ENCODE measurements around the gene STPG3. TPM values are rescaled to one million over a fixed set of nuclear protein-coding genes. Genes with fewer than 3 reads are reported as not detected.

The STPG3 gene
- total and polyA plus RNA-seq, 2 donors = 0.09 to 0.43 TPM

DNA sequence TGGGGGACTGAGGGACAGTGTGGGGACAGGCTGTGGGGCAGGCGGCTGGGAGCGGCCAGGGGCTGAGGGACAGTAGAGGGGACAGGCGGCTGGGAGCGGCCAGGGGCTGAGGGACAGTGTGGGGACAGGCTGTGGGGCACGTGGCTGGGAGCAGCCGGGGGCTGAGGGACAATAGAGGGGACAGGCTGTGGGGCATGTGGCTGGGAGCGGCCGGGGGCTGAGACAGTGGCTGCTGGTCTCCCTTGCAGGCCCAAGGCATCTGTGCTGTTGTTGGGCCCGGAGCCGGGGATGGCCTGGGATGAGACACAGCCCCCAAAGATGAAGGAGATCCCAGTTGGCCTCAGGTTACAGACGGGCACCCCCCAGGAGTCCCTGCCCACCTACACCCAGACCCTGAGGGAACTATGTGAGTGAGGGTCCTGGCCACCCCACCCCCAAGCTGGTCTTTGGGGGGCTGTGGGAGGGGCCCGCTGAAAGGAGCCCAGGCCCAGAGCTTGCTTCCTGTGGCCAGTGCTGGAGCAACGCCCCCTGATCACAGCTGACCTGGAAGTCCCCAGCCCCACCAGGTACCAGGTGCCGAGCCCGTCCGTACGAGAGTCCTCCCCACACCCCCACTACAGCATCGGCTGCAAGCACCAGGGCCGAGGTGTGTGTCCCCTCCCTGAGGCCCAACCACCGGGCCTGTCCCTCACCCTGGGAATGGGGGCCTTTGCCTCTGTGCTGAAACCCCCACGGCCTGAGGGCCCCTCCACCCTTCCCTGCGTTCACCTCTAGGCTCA, 593 bp downstream of the STPG3 start:
- Histone ChIP-seq H3K4me3 (ENCODE audit: low read length in 2 of 2) (no peak overlapping the region), H3K27me3 (ENCODE audit: control insufficient read depth in 2 of 2, insufficient read depth in 1 of 2, low read length in 1 of 2) (peaks cover 7 to 33% of the 10 kb centered on the region in 2 donors), H3K36me3 (ENCODE audit: control insufficient read depth in 2 of 2, insufficient read depth in 2 of 2, low read length in 1 of 2) (peaks cover 1% of the 10 kb centered on the region in 2 donors), H3K9me3 (ENCODE audit: control insufficient read depth in 2 of 2, insufficient read depth in 1 of 2, low read length in 1 of 2) (peaks cover 0 to 4% of the 10 kb centered on the region in 2 donors), H3K4me1 (ENCODE audit: control insufficient read depth in 2 of 2, insufficient read depth in 2 of 2, low read length in 2 of 2) (peaks cover 7 to 21% of the 10 kb centered on the region in 2 donors), H3K27ac (ENCODE audit: low read depth in 1 of 2, low read length in 1 of 2) (no peak overlapping the region)
- no peak for DNase-seq (ENCODE audit: low read depth in 6 of 9, low spot score in 9 of 9)
- 96% methylated on average over 22 of the region's 22 CpGs for WGBS

DNA sequence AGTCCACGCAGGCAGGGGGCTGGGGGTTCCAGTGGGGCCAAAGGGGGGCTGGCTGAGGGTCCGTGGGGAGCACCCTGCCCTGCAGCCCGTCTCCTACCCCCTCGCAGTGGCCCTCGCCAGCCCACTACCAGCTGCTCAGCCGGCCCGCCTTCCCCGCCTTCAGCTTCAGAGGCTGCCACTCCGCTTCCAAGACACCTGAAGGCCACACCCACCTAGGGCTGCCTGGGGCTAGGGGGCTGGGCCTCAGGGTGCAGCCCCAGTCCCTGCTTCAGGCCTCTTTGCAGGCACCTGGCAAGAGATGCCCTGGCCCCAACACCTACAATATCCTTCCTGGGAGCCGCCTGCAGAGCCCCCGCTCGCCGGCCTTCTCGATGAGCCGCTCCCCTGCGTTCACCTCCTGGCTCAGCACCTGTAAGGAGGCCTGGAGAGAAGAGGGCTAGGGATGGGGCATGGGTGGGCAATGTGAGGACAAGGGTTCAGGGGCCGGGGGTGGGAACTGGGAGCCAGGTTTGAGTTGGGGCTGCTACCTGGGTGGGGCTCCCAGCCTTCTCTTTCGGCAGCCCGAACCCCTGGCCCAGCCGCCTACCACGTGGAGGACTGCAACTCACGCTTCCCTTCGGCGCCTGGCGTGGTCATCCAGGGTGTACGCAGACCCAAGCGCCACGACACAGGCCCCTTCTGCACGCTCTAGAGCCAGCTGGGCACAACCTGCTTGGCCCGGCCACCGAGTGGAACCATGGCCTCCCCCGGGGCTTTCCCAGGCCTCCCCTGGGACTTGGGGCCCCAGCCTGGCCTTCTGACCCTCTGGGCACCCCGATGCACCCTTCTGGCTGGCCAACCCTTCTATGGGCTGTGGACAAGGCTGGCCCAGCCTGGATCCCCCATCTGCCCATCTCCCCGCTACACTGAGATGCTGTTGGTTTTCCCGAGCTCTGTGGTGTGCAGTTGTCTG, 1.7 kb downstream of the STPG3 start:
- peaks cover 7 to 33% of the 10 kb centered on the region in 2 donors for H3K27me3 ChIP-seq (ENCODE audit: control insufficient read depth in 2 of 2, insufficient read depth in 1 of 2, low read length in 1 of 2)
- no peak overlapping the region for H3K4me3 ChIP-seq (ENCODE audit: low read length in 2 of 2)
- WGBS = 90% methylated on average over 35 of the region's 35 CpGs
- DNase-seq (ENCODE audit: low read depth in 6 of 9, low spot score in 9 of 9) = peak in 1 of 9 donors; percentile 39
- H3K27ac ChIP-seq (ENCODE audit: low read depth in 1 of 2, low read length in 1 of 2) = no peak overlapping the region
- H3K4me1 ChIP-seq (ENCODE audit: control insufficient read depth in 2 of 2, insufficient read depth in 2 of 2, low read length in 2 of 2) = peaks cover 7 to 22% of the 10 kb centered on the region in 2 donors
- peaks cover 6% of the 10 kb centered on the region in 2 donors for H3K36me3 ChIP-seq (ENCODE audit: control insufficient read depth in 2 of 2, insufficient read depth in 2 of 2, low read length in 1 of 2)
- peaks cover 0 to 4% of the 10 kb centered on the region in 2 donors for H3K9me3 ChIP-seq (ENCODE audit: control insufficient read depth in 2 of 2, insufficient read depth in 1 of 2, low read length in 1 of 2)

DNA sequence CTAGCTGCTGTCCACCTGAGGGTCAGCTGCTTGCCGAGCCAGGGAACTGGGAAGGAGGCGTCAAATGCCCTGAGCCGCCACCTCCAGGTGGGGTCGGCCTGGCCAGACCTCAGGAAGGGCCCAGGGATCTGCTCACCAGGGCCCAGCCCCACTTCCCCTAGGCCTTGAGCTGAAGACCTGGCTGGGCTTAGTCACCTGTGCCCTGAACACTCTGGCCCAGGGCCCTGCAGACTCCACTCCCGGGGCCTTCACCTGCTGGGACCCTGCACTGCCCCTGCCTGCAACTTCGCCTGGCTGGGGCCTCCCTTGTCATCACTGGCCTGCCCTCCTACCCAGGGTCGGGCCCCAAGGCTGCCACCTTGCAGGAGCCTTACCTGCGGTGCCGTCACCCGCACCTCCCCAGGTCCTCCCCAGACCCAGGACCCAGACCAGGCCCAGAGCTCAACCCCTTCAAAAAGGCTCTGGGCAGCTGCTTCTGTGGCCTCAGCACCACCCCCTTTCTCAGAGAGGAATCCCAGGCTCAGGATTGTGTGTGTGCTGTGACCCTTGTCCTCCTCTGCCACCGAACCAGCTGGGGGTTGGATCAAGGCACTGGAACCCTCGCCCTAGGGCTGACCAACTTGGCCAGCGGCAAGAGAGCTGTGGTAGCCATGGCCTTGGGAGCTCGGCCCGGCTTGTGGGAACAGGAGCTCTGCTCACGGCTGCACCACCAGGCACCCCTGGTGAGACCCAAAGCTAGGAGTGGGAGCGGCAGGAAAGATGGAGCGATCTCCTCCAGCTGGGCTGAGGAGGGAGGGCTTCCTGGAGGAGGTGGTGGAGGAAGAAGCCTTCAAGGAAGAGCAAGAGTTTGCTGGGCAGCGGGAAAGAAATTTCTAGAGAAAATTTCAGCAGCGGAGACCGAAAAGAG, 2.9 kb downstream of the STPG3 start:
- Histone ChIP-seq H3K4me1 (ENCODE audit: control insufficient read depth in 2 of 2, insufficient read depth in 2 of 2, low read length in 2 of 2) (peaks cover 7 to 22% of the 10 kb centered on the region in 2 donors), H3K27ac (ENCODE audit: low read depth in 1 of 2, low read length in 1 of 2) (no peak overlapping the region)

DNA sequence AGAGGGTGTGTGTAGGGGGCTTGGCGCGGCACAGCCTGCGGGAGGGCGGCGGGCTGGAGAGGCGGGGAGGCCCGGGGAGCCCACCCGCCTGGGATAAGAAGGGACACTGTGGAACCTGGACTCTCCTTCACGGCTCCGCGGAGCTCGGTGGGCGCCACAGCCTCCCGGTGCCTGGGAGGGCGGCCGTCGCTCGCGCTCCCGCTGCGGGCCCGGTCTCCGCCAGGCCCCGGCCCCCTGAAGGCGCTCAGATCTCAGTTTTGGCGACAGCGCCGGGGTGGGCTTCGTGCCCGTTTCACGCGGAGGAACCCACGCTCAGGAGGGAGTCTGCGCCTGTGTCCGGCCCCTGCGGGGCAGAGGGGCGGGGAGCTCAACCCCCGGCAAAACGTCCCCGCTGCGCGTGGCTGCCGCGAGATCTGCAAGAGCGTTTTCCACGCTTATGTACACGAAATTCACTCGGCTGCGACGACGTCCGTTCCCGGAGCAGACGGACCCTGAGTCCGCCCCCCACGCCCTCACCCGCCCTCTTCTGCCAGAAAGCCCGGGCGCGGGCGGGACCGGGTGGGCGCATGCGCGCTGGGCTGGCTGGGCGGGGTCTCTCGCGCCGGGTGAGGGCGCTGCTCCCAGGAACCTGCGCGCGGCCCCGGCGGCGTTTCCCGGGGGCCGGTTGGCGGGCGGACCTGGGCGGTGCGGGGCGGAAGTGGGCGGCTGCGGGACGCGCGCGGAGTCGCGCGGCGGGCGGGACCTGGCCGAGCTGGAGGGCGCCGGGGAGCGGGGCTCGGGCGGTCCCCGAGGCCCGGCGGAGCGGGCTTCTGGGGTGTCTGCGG, 3.8 kb downstream of the STPG3 start, which contains the start of gene NELFB:
TSS of gene NELFB (plus strand) at position 704 of the 824 bp plus-strand sequence.
- 3% methylated on average over 105 of the region's 105 CpGs for WGBS
- H3K4me1 ChIP-seq (ENCODE audit: control insufficient read depth in 2 of 2, insufficient read depth in 2 of 2, low read length in 2 of 2) = peaks cover 7 to 22% of the 10 kb centered on the region in 2 donors
- H3K27me3 ChIP-seq (ENCODE audit: control insufficient read depth in 2 of 2, insufficient read depth in 1 of 2, low read length in 1 of 2) = peaks cover 7 to 28% of the 10 kb centered on the region in 2 donors
- H3K4me3 ChIP-seq (ENCODE audit: low read length in 2 of 2) = peak within 1 kb of the TSS; percentile 75 to 98
- H3K36me3 ChIP-seq (ENCODE audit: control insufficient read depth in 2 of 2, insufficient read depth in 2 of 2, low read length in 1 of 2) = peaks cover 18 to 19% of the 10 kb centered on the region in 2 donors
- H3K27ac ChIP-seq (ENCODE audit: low read depth in 1 of 2, low read length in 1 of 2) = peak within 1 kb of the TSS in 1 of 2 donors; percentile 48
- peak; percentile 61 to 94 (median 87) for DNase-seq (ENCODE audit: low read depth in 6 of 9, low spot score in 9 of 9)
- H3K9me3 ChIP-seq (ENCODE audit: control insufficient read depth in 2 of 2, insufficient read depth in 1 of 2, low read length in 1 of 2) = peaks cover 0 to 4% of the 10 kb centered on the region in 2 donors

More for the DNA sequence above, 2.9 kb downstream of the STPG3 start:
- H3K9me3 ChIP-seq (ENCODE audit: control insufficient read depth in 2 of 2, insufficient read depth in 1 of 2, low read length in 1 of 2) = peaks cover 0 to 4% of the 10 kb centered on the region in 2 donors
- H3K27me3 ChIP-seq (ENCODE audit: control insufficient read depth in 2 of 2, insufficient read depth in 1 of 2, low read length in 1 of 2) = peaks cover 7 to 33% of the 10 kb centered on the region in 2 donors
- peak overlapping the region; percentile 69 to 98 for H3K4me3 ChIP-seq (ENCODE audit: low read length in 2 of 2)
- no peak for DNase-seq (ENCODE audit: low read depth in 6 of 9, low spot score in 9 of 9)
- 93% methylated on average over 21 of the region's 21 CpGs for WGBS
- peaks cover 13 to 14% of the 10 kb centered on the region in 2 donors for H3K36me3 ChIP-seq (ENCODE audit: control insufficient read depth in 2 of 2, insufficient read depth in 2 of 2, low read length in 1 of 2)

DNA sequence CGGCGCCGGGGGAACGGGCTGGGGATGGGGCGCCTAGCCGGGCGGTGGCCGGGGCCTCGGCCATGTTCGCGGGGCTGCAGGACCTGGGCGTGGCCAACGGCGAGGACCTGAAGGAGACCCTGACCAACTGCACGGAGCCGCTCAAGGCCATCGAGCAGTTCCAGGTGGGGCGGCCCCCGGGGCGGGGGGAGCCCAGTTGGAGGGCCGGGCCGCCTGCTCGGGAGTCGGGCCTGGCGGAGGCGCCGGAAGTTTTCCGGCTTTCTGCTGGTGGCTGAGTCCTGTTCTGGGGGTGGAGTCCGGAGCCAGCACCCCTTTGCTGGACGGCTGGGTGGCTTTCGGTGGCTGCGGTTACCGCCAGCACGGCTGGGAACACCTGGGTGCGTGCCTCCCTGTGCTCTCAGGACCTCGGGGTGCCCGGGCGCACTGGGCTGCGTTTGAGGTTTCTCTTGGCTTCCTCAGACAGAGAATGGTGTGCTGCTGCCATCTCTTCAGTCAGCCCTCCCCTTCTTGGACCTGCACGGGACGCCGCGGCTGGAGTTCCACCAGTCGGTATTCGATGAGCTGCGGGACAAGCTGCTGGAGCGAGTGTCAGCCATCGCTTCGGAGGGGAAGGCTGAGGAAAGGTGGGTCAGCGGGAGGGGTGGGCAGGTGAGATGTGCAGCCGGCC, 4.5 kb downstream of the STPG3 start:
- Histone ChIP-seq H3K4me1 (ENCODE audit: control insufficient read depth in 2 of 2, insufficient read depth in 2 of 2, low read length in 2 of 2) (peaks cover 7 to 22% of the 10 kb centered on the region in 2 donors), H3K27me3 (ENCODE audit: control insufficient read depth in 2 of 2, insufficient read depth in 1 of 2, low read length in 1 of 2) (peaks cover 7 to 23% of the 10 kb centered on the region in 2 donors), H3K27ac (ENCODE audit: low read depth in 1 of 2, low read length in 1 of 2) (peak overlapping the region in 1 of 2 donors; percentile 38), H3K9me3 (ENCODE audit: control insufficient read depth in 2 of 2, insufficient read depth in 1 of 2, low read length in 1 of 2) (peaks cover 0 to 4% of the 10 kb centered on the region in 2 donors), H3K36me3 (ENCODE audit: control insufficient read depth in 2 of 2, insufficient read depth in 2 of 2, low read length in 1 of 2) (peaks cover 18 to 19% of the 10 kb centered on the region in 2 donors), H3K4me3 (ENCODE audit: low read length in 2 of 2) (peak overlapping the region; percentile 75 to 98)
- WGBS = 4% methylated on average over 51 of the region's 51 CpGs
- peak in 1 of 9 donors; percentile 55 for DNase-seq (ENCODE audit: low read depth in 6 of 9, low spot score in 9 of 9)

DNA sequence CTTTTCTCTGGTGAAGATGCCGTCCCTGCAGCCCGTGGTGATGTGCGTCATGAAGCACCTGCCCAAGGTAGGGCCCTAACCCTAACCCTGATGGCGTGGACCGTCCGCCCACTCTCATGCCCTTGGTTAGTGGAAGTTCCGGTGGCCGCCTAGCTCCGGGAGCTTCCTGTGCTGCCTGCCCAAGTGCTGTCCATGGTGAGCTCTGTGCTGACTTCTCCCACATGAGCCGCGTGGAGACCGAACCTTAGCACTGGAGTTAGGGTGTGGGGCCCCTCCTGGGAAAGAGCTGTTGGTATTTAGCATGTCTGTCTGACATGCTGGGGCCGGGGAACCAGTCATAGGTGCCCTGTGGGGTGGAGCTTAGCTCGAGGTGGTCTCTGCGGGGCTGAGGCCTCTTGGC, 5.3 kb downstream of the STPG3 start:
- no peak for DNase-seq (ENCODE audit: low read depth in 6 of 9, low spot score in 9 of 9)
- WGBS = 97% methylated on average over 15 of the region's 15 CpGs
- no peak overlapping the region for H3K27ac ChIP-seq (ENCODE audit: low read depth in 1 of 2, low read length in 1 of 2)
- H3K27me3 ChIP-seq (ENCODE audit: control insufficient read depth in 2 of 2, insufficient read depth in 1 of 2, low read length in 1 of 2) = peaks cover 7 to 21% of the 10 kb centered on the region in 2 donors
- H3K4me3 ChIP-seq (ENCODE audit: low read length in 2 of 2) = peak overlapping the region in 1 of 2 donors; percentile 75
- H3K4me1 ChIP-seq (ENCODE audit: control insufficient read depth in 2 of 2, insufficient read depth in 2 of 2, low read length in 2 of 2) = peaks cover 7 to 22% of the 10 kb centered on the region in 2 donors
- peaks cover 0 to 4% of the 10 kb centered on the region in 2 donors for H3K9me3 ChIP-seq (ENCODE audit: control insufficient read depth in 2 of 2, insufficient read depth in 1 of 2, low read length in 1 of 2)
- H3K36me3 ChIP-seq (ENCODE audit: control insufficient read depth in 2 of 2, insufficient read depth in 2 of 2, low read length in 1 of 2) = peaks cover 18 to 19% of the 10 kb centered on the region in 2 donors

DNA sequence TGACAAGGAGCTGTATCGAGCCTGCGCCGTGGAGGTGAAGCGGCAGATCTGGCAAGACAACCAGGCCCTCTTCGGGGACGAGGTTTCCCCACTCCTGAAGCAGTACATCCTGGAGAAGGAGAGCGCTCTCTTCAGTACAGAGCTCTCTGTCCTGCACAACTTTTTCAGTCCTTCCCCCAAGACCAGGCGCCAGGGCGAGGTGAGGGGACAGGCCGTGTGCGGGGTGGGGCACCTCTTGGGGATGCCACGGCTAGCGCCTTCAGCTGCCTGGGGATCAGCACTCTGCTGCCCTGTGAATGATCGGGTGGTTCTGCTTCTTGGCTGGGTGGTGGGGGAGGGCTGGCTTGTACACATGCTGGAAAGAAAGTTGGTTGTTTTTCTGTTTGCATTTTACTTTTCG, 5.8 kb downstream of the STPG3 start:
- peaks cover 0 to 4% of the 10 kb centered on the region in 2 donors for H3K9me3 ChIP-seq (ENCODE audit: control insufficient read depth in 2 of 2, insufficient read depth in 1 of 2, low read length in 1 of 2)
- no peak overlapping the region for H3K27ac ChIP-seq (ENCODE audit: low read depth in 1 of 2, low read length in 1 of 2)
- peaks cover 7 to 18% of the 10 kb centered on the region in 2 donors for H3K27me3 ChIP-seq (ENCODE audit: control insufficient read depth in 2 of 2, insufficient read depth in 1 of 2, low read length in 1 of 2)
- 97% methylated on average over 15 of the region's 15 CpGs for WGBS
- H3K4me1 ChIP-seq (ENCODE audit: control insufficient read depth in 2 of 2, insufficient read depth in 2 of 2, low read length in 2 of 2) = peaks cover 7 to 22% of the 10 kb centered on the region in 2 donors
- no peak for DNase-seq (ENCODE audit: low read depth in 6 of 9, low spot score in 9 of 9)
- no peak overlapping the region for H3K4me3 ChIP-seq (ENCODE audit: low read length in 2 of 2)
- H3K36me3 ChIP-seq (ENCODE audit: control insufficient read depth in 2 of 2, insufficient read depth in 2 of 2, low read length in 1 of 2) = peaks cover 18 to 19% of the 10 kb centered on the region in 2 donors

Measured in thymus (tissue), 11 donors.